Neural cell (in vitro differentiated cells): ENCODE measurements around the gene CAPN9. TPM values are rescaled to one million over a fixed set of nuclear protein-coding genes. Genes with fewer than 3 reads are reported as not detected.

Experiments used
- H2AFZ ChIP-seq: fragments of 200-600, 300-800 bp; sonication (generic), shearing (Covaris generic); 2 replicates; pipeline ENCODE4 v1.6.0; 2014; ENCODE audit warnings: low read depth, mild to moderate bottlenecking, antibody characterized with exemption, low read length, moderate library complexity
- H3F3A ChIP-seq: fragments of 200-600 bp; shearing (Covaris generic); 2 replicates; pipeline ENCODE4 v1.6.1; 2016; ENCODE audit warnings: mild to moderate bottlenecking, moderate library complexity, mixed read lengths, antibody characterized with exemption, low read length; ENCODE audit not compliant: insufficient read depth, poor library complexity, severe bottlenecking
- H3K27ac ChIP-seq: fragments of 200-600, 300-800 bp; sonication (generic), shearing (Covaris generic); 2 replicates; pipeline ENCODE4 v1.5.1; 2014; ENCODE audit warnings: mild to moderate bottlenecking, low read length, moderate library complexity
- H3K27me3 ChIP-seq: fragments of 300-800, 200-600 bp; sonication (generic), shearing (Covaris generic); 2 replicates; pipeline ENCODE4 v1.6.0; 2014; ENCODE audit warnings: mild to moderate bottlenecking, low read depth, low read length, moderate library complexity; ENCODE audit not compliant: insufficient read depth
- H3K36me3 ChIP-seq: fragments of 300-800, 200-600 bp; sonication (generic), shearing (Covaris generic); 2 replicates; pipeline ENCODE4 v1.5.1; 2014; ENCODE audit warnings: mild to moderate bottlenecking, antibody characterized with exemption, low read length, moderate library complexity; ENCODE audit not compliant: insufficient read depth
- H3K4me2 ChIP-seq: fragments of 300-800, 200-600 bp; sonication (generic), shearing (Covaris generic); 2 replicates; pipeline ENCODE4 v1.6.0; 2014; ENCODE audit warnings: mild to moderate bottlenecking, low read length
- H3K4me3 ChIP-seq: fragments of 300-800, 200-600 bp; sonication (generic), shearing (Covaris generic); 2 replicates; pipeline ENCODE4 v1.5.1; 2014; ENCODE audit warnings: mild to moderate bottlenecking, low read length, moderate library complexity
- H3K79me2 ChIP-seq: fragments of 200-600 bp; shearing (Covaris generic); replicated peaks from 2 replicates; pipeline ENCODE4 v1.6.0; 2014; ENCODE audit warnings: mild to moderate bottlenecking, low read length, moderate library complexity; ENCODE audit not compliant: insufficient read depth
- H3K9ac ChIP-seq: fragments of 300-800, 200-600 bp; sonication (generic), shearing (Covaris generic); 2 replicates; pipeline ENCODE4 v1.6.1; 2016; ENCODE audit warnings: mild to moderate bottlenecking, low read length, mixed read lengths
- H3K9me2 ChIP-seq: fragments of 200-600 bp; shearing (Covaris generic); 2 replicates; pipeline ENCODE4 v1.6.1; 2016; ENCODE audit warnings: mild to moderate bottlenecking, low read length, mixed read lengths; ENCODE audit not compliant: insufficient read depth
- H3K9me3 ChIP-seq: fragments of 200-600, 300-800 bp; sonication (generic), shearing (Covaris generic); 2 replicates; pipeline ENCODE4 v1.6.1; 2016; ENCODE audit warnings: mild to moderate bottlenecking, mixed run types, low read length, moderate library complexity, mixed read lengths
- H4K20me1 ChIP-seq: fragments of 200-600 bp; shearing (Covaris generic); 2 replicates; pipeline ENCODE4 v1.6.1; 2016; ENCODE audit warnings: mild to moderate bottlenecking, mixed run types; ENCODE audit not compliant: insufficient read depth
- EP300 ChIP-seq: fragments of 450-650 bp; conservative IDR thresholded peaks from 2 replicates; pipeline ENCODE4 v1.6.1; 2014; ENCODE audit warnings: antibody characterized with exemption, mild to moderate bottlenecking, moderate library complexity; ENCODE audit not compliant: poor library complexity, severe bottlenecking
- EZH2 ChIP-seq: fragments of 200-600, 300-800 bp; shearing (Covaris generic), sonication (generic); IDR thresholded peaks from 2 replicates; pipeline ENCODE4 v1.6.1; 2014; ENCODE audit warnings: antibody characterized with exemption, low read length, borderline replicate concordance, mild to moderate bottlenecking; ENCODE audit not compliant: insufficient read depth, poor library complexity, severe bottlenecking
- MXI1 ChIP-seq: fragments of 450-650 bp; conservative IDR thresholded peaks from 2 replicates; pipeline ENCODE4 v1.6.1; 2014; ENCODE audit warnings: antibody characterized with exemption, mild to moderate bottlenecking; ENCODE audit not compliant: poor library complexity, severe bottlenecking
- POLR2AphosphoS5 ChIP-seq: IDR thresholded peaks from 2 replicates; pipeline ENCODE4 v1.6.1; 2012
- RAD21 ChIP-seq: fragments of 450-650 bp; conservative IDR thresholded peaks from 2 replicates; pipeline ENCODE4 v1.6.1; 2014; ENCODE audit warnings: antibody characterized with exemption, mild to moderate bottlenecking, moderate library complexity
- SMC3 ChIP-seq: fragments of 450-650 bp; conservative IDR thresholded peaks from 2 replicates; pipeline ENCODE4 v1.6.1; 2014; ENCODE audit warnings: antibody characterized with exemption, mild to moderate bottlenecking, moderate library complexity; ENCODE audit not compliant: poor library complexity
- TAF1 ChIP-seq: IDR thresholded peaks from 2 replicates; pipeline ENCODE4 v1.6.1; 2012; ENCODE audit warnings: low read depth
- polyA plus RNA-seq: library from polyadenylated mRNA; depleted of rRNA; stranded (reverse); fragments of >200 nt; gene quantifications from 2 replicates; pipeline ENCODE4 v1.2.3, GENCODE V29; 2014
- TF ChIP-seq, protein P1 (sequence below): IDR thresholded peaks from 2 replicates; pipeline ENCODE4 v1.6.1; 2012; ENCODE audit warnings: borderline replicate concordance
- TF ChIP-seq, protein P2 (sequence below): fragments of 450-650 bp; IDR thresholded peaks from 2 replicates; pipeline ENCODE4 v1.5.1; 2014; ENCODE audit warnings: antibody characterized with exemption, mild to moderate bottlenecking, moderate library complexity; ENCODE audit not compliant: poor library complexity, severe bottlenecking

CAPN9 gene
- polyA plus RNA-seq, 1 donor from 2014 or later: 0.14 TPM

DNA sequence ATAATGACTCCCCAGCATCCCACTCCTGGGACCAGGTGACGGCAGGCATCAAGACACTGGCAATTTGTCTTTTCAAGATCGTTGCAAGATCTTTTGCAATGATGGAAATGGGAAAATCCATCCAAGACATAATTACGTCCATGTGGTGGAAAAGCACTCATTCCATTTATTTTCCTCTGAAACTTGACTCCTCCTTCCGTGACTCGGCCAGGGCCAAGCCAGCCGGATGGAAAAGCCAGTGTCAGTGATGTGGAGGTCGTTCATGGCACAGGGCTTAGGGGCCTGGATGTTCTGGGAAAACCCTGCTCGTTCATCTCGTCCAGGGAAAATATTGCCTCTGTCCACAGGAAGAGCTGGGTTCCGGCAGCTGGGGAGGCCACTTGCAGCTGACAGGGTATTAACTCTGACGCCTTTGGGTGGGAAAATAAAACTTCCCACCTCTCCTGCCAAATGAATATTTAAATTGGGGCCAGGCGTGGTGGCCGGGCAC is 74.9 kb downstream of the CAPN9 start:
- Histone ChIP-seq H3K9me3 (no peaks in the 10 kb centered on the region), H3K9ac (no peak overlapping the region), H3K4me2 (no peak overlapping the region), H3K4me3 (no peak overlapping the region), H4K20me1 (no peaks in the 10 kb centered on the region), H3K79me2 (no peaks in the 10 kb centered on the region), H3K27ac (no peak overlapping the region), H3K27me3 (no peaks in the 10 kb centered on the region), H3F3A (no peaks in the 10 kb centered on the region), H2AFZ (no peak overlapping the region), H3K36me3 (no peaks in the 10 kb centered on the region), H3K9me2 (no peaks in the 10 kb centered on the region)
- no peak for TF ChIP-seq POLR2AphosphoS5
- no peak for TF ChIP-seq SMC3
- no peak for TF ChIP-seq EZH2
- no peak for TF ChIP-seq EP300
- no peak for TF ChIP-seq RAD21
- TF ChIP-seq MXI1: no peak
- TF ChIP-seq, protein P1, sequence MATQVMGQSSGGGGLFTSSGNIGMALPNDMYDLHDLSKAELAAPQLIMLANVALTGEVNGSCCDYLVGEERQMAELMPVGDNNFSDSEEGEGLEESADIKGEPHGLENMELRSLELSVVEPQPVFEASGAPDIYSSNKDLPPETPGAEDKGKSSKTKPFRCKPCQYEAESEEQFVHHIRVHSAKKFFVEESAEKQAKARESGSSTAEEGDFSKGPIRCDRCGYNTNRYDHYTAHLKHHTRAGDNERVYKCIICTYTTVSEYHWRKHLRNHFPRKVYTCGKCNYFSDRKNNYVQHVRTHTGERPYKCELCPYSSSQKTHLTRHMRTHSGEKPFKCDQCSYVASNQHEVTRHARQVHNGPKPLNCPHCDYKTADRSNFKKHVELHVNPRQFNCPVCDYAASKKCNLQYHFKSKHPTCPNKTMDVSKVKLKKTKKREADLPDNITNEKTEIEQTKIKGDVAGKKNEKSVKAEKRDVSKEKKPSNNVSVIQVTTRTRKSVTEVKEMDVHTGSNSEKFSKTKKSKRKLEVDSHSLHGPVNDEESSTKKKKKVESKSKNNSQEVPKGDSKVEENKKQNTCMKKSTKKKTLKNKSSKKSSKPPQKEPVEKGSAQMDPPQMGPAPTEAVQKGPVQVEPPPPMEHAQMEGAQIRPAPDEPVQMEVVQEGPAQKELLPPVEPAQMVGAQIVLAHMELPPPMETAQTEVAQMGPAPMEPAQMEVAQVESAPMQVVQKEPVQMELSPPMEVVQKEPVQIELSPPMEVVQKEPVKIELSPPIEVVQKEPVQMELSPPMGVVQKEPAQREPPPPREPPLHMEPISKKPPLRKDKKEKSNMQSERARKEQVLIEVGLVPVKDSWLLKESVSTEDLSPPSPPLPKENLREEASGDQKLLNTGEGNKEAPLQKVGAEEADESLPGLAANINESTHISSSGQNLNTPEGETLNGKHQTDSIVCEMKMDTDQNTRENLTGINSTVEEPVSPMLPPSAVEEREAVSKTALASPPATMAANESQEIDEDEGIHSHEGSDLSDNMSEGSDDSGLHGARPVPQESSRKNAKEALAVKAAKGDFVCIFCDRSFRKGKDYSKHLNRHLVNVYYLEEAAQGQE: no peak
- TF ChIP-seq, protein P2, sequence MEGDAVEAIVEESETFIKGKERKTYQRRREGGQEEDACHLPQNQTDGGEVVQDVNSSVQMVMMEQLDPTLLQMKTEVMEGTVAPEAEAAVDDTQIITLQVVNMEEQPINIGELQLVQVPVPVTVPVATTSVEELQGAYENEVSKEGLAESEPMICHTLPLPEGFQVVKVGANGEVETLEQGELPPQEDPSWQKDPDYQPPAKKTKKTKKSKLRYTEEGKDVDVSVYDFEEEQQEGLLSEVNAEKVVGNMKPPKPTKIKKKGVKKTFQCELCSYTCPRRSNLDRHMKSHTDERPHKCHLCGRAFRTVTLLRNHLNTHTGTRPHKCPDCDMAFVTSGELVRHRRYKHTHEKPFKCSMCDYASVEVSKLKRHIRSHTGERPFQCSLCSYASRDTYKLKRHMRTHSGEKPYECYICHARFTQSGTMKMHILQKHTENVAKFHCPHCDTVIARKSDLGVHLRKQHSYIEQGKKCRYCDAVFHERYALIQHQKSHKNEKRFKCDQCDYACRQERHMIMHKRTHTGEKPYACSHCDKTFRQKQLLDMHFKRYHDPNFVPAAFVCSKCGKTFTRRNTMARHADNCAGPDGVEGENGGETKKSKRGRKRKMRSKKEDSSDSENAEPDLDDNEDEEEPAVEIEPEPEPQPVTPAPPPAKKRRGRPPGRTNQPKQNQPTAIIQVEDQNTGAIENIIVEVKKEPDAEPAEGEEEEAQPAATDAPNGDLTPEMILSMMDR: no peak
- TF ChIP-seq TAF1: no peak

DNA sequence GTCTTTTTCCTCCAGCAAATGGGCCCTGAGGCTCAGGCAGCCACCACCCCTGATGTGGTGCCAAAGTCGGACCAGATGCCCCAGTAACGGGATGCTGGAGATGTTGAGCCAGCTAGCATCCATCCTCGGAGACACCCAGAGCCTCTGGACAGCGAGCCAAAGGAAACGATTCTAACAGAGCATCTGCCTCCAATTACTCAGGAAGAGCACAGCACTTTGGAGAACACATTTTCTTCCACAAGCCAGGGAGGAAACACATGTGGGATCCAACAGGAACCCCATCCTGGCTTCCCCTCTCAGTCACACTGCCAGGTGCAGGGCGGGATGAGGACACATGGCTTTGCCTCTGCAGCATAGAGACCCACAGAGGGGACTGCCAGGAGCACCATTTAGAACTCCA is 76.2 kb downstream of the CAPN9 start:
- TF ChIP-seq MXI1 (no peak), EP300 (no peak), SMC3 (no peak), POLR2AphosphoS5 (no peak), EZH2 (no peak), RAD21 (no peak)
- TF ChIP-seq, protein P2: no peak
- TF ChIP-seq, protein P1: no peak

More for the DNA sequence above, 76.2 kb downstream of the CAPN9 start:
- H3F3A ChIP-seq: no peaks in the 10 kb centered on the region
- H3K36me3 ChIP-seq: no peaks in the 10 kb centered on the region
- no peaks in the 10 kb centered on the region for H3K27me3 ChIP-seq
- H3K27ac ChIP-seq: no peak overlapping the region
- no peak overlapping the region for H2AFZ ChIP-seq
- H3K79me2 ChIP-seq: no peaks in the 10 kb centered on the region
- H3K9me3 ChIP-seq: no peaks in the 10 kb centered on the region
- no peaks in the 10 kb centered on the region for H4K20me1 ChIP-seq
- H3K9me2 ChIP-seq: no peaks in the 10 kb centered on the region
- H3K9ac ChIP-seq: no peak overlapping the region
- no peak overlapping the region for H3K4me2 ChIP-seq
- H3K4me3 ChIP-seq: no peak overlapping the region
